Gastrocnemius medialis (tissue), 4 donors: ENCODE results near the gene MYRF.

Source experiments
- POLR2A ChIP-seq, 2 donors: fragments of 450-650 bp; IDR thresholded peaks; one replicate each; pipeline ENCODE4 v1.6.1; 2017; ENCODE audit warnings: antibody characterized with exemption in 2 of 2, mild to moderate bottlenecking in 2 of 2, moderate library complexity in 2 of 2
- TF ChIP-seq, protein P1 (sequence below), 5 experiments: fragments of 450-650 bp in 3 of 5; fragments of 200-600 bp in 2 of 5; sonication (generic) in 2 of 5; IDR thresholded peaks in 4 of 5; conservative IDR thresholded peaks in 1 of 5; 1 replicate in 4 of 5; 2 replicates in 1 of 5; pipeline ENCODE4 v1.5.1; 2016 to 2019; ENCODE audit warnings: antibody characterized with exemption in 5 of 5, mild to moderate bottlenecking in 3 of 5, moderate library complexity in 3 of 5

- TF ChIP-seq, protein P1, sequence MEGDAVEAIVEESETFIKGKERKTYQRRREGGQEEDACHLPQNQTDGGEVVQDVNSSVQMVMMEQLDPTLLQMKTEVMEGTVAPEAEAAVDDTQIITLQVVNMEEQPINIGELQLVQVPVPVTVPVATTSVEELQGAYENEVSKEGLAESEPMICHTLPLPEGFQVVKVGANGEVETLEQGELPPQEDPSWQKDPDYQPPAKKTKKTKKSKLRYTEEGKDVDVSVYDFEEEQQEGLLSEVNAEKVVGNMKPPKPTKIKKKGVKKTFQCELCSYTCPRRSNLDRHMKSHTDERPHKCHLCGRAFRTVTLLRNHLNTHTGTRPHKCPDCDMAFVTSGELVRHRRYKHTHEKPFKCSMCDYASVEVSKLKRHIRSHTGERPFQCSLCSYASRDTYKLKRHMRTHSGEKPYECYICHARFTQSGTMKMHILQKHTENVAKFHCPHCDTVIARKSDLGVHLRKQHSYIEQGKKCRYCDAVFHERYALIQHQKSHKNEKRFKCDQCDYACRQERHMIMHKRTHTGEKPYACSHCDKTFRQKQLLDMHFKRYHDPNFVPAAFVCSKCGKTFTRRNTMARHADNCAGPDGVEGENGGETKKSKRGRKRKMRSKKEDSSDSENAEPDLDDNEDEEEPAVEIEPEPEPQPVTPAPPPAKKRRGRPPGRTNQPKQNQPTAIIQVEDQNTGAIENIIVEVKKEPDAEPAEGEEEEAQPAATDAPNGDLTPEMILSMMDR (IDR thresholded peaks at IDR 0.05 in 4 of 5, conservative IDR thresholded peaks at IDR 0.05 in 1 of 5): no peak
- no peak for TF ChIP-seq POLR2A (IDR thresholded peaks at IDR 0.05)
Measured at GRCh38 chr11:61830237-61831105, 78.0 kb downstream of the MYRF start.
